GM18868 (cell line): ENCODE data around the gene IGF2R.

Experiments
- ATAC-seq: cut with Tn5 transposase; IDR thresholded peaks from one replicate; pipeline ENCODE4 v1.9.1; 2021; ENCODE audit warnings: mild to moderate bottlenecking, moderate library complexity; ENCODE audit not compliant: unreplicated experiment

Gene IGF2R

GRCh38 chr6:160042014-160042773 is 73.3 kb downstream of the IGF2R start:
- ATAC-seq = no peak

DNA sequence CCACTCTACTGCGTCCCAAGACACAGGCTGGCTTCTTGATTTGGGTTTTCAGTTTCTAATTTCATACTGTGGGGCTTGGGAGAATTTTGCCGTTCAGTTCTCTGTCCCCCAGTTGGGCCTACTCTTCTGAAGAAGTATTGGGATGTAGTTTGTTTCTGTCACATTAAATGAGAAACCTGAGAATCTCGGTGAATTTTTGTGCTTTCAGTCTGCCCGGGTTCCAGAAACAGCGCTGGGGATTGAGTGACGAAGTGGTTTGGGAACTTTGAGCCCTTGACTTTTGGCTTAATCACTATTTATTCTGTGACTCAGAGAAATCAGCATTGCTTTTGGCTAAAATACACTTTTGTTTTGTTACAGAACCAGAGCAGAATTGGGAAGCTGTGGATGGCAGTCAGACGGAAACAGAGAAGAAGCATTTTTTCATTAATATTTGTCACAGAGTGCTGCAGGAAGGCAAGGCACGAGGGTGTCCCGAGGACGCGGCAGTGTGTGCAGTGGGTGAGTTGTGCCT is 74.0 kb downstream of the IGF2R start:
- ATAC-seq = no peak

- no peak for ATAC-seq
These were observed 74.9 kb downstream of the IGF2R start for GRCh38 chr6:160043784-160044183.

- ATAC-seq = no peak
These were observed 75.8 kb downstream of the IGF2R start for GRCh38 chr6:160044687-160045086.

DNA sequence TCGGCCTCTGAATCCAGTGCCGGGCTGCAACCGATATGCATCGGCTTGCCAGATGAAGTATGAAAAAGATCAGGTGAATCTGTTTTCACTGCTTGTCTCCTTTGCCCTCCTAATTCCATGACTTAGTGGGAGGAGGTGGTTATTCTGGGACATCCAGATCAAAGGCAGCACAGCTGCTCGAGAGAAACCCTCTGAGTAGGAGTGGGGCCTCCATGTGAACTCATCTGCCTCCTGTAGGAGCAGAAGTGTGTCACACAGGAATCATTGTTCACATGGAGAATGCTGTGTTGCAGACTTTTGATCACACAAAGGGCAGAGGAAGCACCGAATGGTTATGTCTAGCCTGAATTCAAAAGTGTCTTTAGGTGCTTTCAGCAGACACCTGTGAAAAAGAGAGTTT is 79.6 kb downstream of the IGF2R start:
- no peak for ATAC-seq

DNA sequence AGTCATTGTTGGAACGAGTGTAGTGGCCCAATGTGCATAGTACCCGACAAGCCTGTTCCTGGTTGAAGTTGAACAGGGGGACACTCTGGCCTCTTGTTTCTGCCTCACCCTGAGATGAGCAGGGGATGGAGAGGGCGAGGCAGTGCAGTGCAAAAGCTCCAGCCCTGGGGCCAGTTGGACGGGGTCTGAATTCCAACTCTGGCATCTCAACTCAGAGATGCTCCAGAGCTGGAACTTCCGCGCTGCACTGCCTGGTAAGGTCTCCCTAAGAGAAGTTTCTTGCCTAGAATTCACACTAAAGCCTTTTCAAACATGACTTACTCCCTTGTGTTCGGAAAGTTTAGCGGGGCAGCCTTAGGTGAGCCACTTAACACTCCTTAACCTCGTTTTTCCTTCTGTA is 80.5 kb downstream of the IGF2R start:
- no peak for ATAC-seq

DNA sequence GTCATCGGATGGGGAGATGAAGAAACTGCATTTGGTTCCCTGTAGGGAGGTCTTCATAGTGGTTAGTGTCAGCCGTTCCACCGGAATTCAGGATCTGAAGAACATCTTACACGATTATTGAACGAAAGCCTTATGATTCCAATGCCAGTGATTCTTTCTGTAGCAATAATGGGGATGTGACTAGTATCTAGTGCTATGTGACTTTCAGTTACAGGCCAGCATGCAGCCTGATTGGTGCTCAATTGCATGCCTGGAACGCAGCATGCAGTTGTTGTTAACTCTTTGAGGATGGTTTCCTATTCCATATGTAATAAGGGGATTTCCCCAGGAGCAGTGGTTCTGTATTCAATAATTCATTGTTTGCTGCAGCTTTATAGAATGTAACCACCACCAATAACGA is 81.1 kb downstream of the IGF2R start:
- ATAC-seq = no peak

DNA sequence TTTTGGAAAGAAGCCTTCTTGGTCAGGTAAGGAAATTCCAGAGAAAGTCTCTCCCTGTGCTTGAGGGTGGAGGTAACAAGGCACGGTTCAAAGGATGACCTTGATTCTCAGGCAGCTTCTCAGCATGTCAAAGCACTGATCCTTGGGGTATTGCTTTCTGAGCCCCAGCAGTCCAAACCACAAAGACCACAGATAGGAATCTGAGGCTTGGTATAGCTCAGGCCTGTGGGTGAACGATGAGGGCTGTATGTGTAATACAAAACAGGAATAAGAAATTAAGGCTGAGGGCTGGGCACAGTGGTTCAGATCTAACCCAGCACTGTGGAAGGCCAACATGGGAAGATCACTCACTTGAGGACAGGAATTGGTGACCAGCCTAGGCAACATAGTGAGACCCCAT is 82.5 kb downstream of the IGF2R start:
- no peak for ATAC-seq

DNA sequence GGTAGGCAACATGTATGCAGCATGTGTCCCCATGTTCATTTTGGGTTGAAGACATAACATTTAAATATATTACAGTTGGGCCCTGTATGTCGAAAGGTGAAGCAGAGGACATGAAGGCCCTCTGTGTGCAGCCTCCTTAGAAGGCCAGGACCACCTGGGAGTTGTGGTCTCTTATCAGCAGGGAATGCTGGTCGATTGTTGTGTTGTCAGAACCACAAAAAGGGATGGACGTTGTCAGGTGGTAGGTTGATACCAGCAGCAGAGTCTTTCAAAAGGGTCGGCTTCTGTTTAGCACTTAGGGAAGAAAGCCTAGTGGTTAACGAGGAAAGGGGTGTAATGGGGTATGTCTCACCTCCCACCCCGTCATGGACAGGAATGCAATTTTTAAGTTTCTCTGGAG is 85.4 kb downstream of the IGF2R start:
- ATAC-seq = no peak

- ATAC-seq = no peak
These were observed 86.0 kb downstream of the IGF2R start for GRCh38 chr6:160054913-160055312.

GRCh38 chr6:160055378-160055777 is 86.5 kb downstream of the IGF2R start:
- no peak for ATAC-seq

DNA sequence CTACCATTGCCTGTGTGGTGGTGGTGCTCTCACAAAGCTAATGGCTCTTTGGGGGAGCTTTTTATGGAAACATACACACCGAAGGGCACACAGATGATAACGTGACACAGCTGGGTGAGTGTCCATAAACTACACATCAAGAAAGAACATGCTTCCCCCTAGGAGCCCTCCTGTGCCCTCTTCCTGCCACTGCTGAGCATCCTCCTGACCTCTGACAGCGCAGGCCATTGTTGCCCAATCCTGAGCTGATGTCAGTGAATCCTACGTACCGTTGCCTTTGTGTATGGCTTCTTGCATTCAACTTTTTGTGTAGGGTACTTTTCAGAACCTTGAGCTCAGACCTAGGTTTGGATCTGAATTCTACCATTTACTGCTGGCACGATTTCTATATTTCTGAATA is 86.9 kb downstream of the IGF2R start:
- ATAC-seq = no peak

DNA sequence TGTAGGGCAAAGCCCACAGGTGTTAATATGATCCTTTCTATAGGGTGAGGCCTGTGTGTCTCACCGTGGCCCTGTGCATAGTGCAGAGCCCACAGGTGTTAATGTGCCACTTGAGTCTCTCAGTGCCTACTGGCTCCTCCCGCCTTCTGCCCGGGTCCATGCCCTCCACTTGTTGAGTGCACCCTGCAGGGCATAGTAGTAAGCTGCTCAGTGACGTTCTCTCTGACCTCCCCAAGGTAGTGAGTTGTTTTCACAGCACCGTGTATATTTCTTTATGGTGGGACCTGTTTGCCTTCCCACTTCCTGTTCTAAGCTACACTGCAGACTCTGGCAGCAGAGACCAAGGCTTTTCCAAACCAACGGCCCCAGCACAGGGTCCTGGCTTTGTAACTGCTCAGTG is 88.2 kb downstream of the IGF2R start:
- ATAC-seq = no peak

- no peak for ATAC-seq
These were observed 89.8 kb downstream of the IGF2R start for GRCh38 chr6:160058603-160059215.

GRCh38 chr6:160060221-160060620 is 91.3 kb downstream of the IGF2R start:
- no peak for ATAC-seq

DNA sequence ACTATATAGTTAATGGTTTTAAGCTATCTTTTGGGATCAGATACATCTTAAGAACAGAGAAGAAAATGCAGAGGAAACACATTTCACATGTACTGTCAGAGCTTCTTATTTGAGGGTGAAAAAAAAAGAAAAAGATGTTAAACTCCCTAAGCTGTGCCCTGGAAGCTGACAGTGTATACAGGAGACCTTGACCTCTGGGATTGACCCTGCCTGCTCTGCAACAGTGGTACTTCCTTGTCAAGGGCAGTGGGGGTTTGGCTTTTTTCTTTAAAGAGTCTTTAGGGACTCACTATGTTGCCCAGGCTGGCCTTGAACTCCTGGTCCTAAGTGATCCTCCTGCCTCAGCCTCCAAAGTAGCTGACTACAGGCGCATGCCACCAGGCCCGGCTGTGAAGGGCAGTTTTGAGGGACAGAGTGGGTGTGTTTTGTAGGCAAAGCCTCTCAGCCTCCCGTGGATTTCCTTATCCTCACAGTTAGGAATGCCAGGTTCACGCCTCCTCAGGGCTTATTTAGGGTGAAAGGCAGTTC is 92.1 kb downstream of the IGF2R start:
- no peak for ATAC-seq

- no peak for ATAC-seq
These were observed 95.0 kb downstream of the IGF2R start for GRCh38 chr6:160063771-160064413.

DNA sequence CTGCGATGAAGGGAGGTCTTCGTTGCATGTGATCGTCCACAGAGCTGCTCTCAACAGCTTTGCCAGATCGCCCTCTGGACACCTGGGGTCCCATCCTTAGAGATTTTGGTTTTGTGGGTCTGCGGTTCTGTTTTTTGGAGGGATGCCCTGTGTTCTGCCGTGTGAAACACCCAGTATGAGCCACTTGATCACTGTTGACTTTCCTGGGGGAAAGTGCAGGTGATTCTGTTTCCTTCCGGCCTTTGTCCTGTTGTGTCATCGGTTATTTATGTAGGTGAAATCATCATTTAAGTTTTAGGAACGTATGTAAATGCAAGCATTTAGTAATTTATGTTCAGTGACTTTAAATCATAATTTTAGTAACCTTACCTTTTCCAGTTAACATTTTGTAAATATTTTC is 96.3 kb downstream of the IGF2R start:
- no peak for ATAC-seq

DNA sequence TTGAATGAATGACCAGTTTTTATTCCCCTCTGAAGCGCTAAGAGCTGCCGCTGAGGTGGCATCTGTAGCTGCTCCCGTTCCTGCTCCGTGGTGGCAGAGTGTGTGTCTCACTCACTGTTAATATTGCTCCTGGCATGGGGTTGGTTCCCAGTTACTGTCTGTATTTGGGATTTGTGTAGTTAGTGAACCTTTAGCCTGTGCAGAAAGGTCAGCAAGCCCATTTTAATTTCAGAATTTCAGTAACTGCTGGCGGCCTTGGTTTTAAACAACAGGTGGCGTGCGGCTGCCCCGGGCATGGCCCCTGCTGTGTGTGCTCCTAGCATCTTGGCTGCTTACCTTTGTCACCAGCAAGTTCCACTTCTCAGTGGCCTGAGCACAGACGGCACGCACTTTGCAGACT is 98.7 kb downstream of the IGF2R start:
- no peak for ATAC-seq

DNA sequence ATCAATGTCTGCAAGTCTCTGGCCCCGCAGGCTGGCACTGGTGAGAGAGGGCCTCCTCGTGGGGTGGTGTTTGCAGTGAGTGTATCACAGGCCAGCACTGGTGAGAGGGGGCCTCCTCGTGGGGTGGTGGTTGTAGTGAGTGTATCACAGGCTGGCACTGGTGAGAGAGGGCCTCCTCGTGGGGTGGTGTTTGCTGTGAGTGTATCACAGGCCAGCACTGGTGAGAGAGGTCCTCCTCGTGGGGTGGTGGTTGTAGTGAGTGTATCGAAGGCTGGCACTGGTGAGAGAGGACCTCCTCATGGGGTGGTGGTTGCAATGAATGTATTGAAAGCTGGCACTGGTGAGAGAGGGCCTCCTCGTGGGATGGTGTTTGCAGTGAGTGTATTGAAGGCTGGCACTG is 99.5 kb downstream of the IGF2R start:
- ATAC-seq = no peak

- ATAC-seq = peak; percentile 97
These were observed 100.2 kb downstream of the IGF2R start for GRCh38 chr6:160069050-160069454.

- peak; percentile 21 for ATAC-seq
These were observed 100.6 kb downstream of the IGF2R start for GRCh38 chr6:160069459-160069858.
